Head of caudate nucleus (tissue), 42 donors: Measurements from ENCODE around the gene DAAM2.
A peak's percentile ranks its signal among the peaks of the same experiment; 100 is the strongest.

ENCODE experiments used
- DNase-seq, 42 donors: peaks; one replicate each; pipeline versions ENCODE4 v3.0.0 to v3.0.0-alpha.2; 2020 to 2021; ENCODE audit warnings: mixed read lengths in 7 of 42
- intact Hi-C: fragments of 100-400 bp; cut with DNase I; formaldehyde crosslinking; loops from one replicate; pipeline ENCODE4 v1.15.0; 2022

DAAM2 gene

GRCh38 chr6:39791850-39792539 is at the start of gene DAAM2:
DAAM2 (plus strand) TSS chr6:39792376; CDS start chr6:39856303, 63,927 bp downstream.
- intact Hi-C loops = loop anchor here (5.0 kb wide), 1 partner anchor 125 kb away; no protein-coding TSS in a partner anchor

DNA sequence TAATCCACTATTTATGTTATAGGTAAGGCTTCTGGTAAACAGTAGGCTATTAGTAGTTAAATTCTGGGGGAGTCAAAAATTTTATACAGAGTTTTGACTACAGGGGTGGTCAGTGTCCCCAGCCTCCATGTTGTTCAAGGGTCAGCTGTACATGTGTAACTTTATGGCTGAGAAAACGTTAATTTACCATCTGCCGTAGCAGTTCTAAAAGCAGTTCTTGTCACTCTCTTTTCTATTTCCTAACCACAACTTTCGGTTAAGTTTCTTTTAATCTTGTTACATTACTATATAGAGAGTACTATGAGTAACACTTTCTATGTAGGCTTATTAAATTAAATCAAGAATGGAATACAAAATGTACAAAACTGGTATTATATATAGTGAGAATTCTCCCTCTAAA is 45.4 kb upstream of the DAAM2 start:
- intact Hi-C loops = no loop called here
- DNase-seq = no peak

More at GRCh38 chr6:39791850-39792539, at the start of gene DAAM2:
- peak in 41 of 42 donors; percentile 14 to 84 (median 67) for DNase-seq

GRCh38 chr6:39752835-39753724 is 39.1 kb upstream of the DAAM2 start:
- DNase-seq = no peak
- intact Hi-C loops = no loop called here

- intact Hi-C loops = no loop called here
- DNase-seq = no peak
These were observed 38.5 kb upstream of the DAAM2 start for GRCh38 chr6:39753725-39754045.

GRCh38 chr6:39754514-39755115 is 37.6 kb upstream of the DAAM2 start:
- intact Hi-C loops = no loop called here
- no peak for DNase-seq

DNA sequence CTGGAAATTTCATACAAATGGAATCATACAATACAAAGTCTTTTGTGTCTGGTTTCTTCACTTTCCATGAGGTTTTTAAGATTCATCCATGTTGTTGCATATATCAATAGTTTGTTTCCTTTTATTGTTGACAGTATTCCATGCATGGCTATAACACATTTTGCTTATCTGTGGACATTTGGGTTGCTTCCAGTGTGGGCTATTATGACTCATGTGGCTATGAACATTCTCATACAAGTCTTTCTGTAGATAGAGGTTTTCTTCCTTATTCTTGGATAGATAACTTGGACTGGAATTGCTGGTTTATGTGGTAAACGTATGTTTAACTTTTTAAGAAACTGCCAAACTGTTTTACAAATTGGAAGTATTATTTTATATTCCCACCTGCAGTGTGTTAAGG is 36.9 kb upstream of the DAAM2 start:
- no peak for DNase-seq
- intact Hi-C loops = no loop called here

DNA sequence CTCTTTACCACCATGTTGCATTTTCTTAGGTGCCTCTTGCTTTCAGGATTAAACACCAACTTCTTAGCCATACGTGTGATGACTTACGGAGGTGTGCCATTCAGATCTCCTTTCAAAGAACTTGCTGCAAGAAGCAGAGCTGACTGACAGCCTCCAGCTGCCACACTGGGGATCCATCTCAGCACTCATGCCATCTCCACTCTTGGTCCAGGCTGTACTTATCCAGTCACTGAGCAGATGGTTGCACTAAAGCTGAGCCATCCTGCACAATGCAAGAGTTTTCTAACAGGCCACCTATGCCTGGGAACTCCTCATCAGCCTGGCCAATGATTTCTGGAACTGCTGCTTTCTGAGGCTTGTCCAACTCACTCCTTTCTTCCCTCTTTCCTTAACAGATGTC is 35.6 kb upstream of the DAAM2 start:
- intact Hi-C loops = no loop called here
- DNase-seq = no peak

DNA sequence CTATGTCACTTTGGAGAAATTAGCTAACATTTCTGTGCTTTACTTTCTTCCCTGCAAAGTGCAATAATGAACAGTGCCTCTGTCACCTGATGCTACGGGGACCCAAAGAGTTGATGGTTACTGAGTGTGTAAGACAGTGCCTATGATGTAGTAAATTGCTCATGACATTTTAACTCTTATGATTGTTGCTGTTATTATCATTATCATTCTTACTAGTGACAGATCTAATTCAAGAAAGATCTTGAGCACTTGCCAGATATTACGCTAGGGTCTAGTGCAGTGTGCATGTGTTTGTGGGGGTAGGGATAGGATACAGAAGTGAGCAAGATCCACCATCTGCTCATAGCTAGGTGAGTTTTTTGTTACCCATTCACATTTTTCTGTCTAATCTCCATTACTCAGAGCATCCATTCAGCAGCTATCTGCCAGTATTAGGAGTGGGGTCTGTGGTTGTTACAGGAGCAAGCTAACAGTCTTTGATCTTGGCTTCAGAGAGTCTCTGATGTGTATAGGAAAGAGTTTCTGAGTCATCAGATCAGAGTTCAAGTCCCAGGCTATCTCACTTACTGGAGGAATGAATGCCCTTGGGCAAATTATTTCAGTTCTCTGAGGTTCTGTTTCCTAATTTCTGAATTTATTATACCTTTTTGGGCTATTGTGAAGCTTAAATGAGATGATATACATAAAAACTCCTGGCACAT is 33.1 kb upstream of the DAAM2 start:
- DNase-seq = no peak
- intact Hi-C loops = no loop called here

GRCh38 chr6:39760226-39760952 is 31.8 kb upstream of the DAAM2 start:
- DNase-seq = no peak
- intact Hi-C loops = no loop called here

GRCh38 chr6:39765508-39766065 is 26.6 kb upstream of the DAAM2 start:
- DNase-seq = no peak
- intact Hi-C loops = no loop called here

DNA sequence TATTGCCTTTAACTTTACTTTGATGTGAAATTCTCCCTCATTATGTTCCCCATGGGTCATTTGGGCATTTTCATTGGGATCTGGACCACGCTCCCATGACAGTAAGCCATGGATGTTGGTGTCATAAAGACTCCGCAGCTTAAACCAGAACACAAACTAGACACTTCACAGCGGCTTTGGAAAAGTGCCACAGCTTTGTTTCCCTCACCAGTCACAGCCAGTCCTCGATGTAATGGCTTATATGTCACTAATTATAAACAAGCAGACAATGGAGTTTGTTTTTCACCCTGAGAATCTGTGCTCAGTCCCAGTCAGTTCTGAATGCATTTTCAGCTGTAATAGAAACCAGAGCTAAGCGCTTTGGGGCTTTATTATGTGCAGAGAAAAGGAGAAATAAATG is 23.2 kb upstream of the DAAM2 start:
- peak in 37 of 42 donors; percentile 22 to 93 (median 69) for DNase-seq
- intact Hi-C loops = no loop called here

- DNase-seq = peak in 35 of 42 donors; percentile 12 to 83 (median 55)
- intact Hi-C loops = no loop called here
These were observed 21.7 kb upstream of the DAAM2 start for GRCh38 chr6:39770446-39770845.

DNA sequence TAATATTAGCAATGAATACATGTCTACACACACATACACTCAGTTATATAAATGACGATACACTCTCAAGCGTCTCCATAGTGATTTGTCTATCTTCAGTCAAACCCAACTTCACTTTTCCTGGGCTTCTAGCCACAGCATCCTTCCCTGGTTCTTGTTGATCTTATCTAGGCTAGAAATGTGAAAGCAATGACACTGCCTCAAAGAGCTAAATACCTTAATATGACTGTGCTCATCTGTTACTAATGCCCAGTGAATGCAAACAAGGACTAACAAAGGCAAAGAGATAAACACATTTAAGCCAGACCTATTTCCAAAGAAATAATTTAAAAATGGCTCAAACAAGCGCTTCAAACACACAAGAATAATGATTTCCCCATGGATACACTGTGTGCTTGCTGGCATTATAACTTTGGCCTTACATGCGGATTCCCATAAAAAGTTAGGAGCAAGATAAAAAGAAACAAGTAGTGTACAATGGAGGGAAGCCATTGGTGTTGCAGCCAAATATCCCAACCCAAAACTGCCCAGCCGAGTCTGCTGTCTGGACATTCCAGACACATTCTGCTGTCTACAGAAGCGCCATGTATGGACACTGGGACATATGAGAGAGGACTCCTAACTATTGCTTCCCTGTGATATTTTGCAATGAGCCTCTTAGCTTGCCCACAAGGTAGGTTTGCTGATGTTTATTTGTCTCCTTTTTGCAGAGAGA is 19.5 kb upstream of the DAAM2 start:
- intact Hi-C loops = no loop called here
- no peak for DNase-seq

DNA sequence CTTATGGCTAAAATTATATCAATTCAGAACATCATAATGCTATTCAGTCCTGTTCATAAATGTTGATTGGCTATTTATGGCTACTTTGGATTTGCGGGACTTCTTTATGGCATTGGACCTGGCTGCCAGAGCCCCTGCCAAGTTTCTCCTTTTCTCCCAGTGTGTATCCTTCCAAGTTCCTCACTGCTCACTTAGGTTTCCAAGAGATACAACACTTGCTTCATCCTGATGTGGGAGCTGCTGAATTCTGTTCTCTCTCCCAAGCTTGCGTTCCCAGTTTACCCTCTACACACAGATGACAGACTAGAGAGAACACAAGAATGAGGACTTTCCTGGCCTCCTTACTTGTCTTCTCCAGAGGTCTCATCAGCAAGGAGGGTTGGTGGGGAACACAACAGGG is 18.4 kb upstream of the DAAM2 start:
- DNase-seq = no peak
- intact Hi-C loops = no loop called here

- intact Hi-C loops = no loop called here
- no peak for DNase-seq
These were observed 15.6 kb upstream of the DAAM2 start for GRCh38 chr6:39776581-39776980.

GRCh38 chr6:39777218-39777617 is 15.0 kb upstream of the DAAM2 start:
- intact Hi-C loops = no loop called here
- peak in 1 of 42 donors; percentile 43 for DNase-seq

GRCh38 chr6:39777661-39778060 is 14.5 kb upstream of the DAAM2 start:
- DNase-seq = peak in 4 of 42 donors; percentile 28 to 50 (median 32)
- intact Hi-C loops = no loop called here
